HCT116 (cell line): ENCODE results near the gene TMEM128. TPM values are rescaled to one million over a fixed set of nuclear protein-coding genes. Genes with fewer than 3 reads are reported as not detected.

Source experiments
- ATAC-seq: fragments of 200-7000 bp; cut with Tn5 transposase; 2 replicates; pipeline ENCODE4 v1.9.1; 2020; ENCODE audit warnings: mild to moderate bottlenecking, moderate library complexity
- BruUV-seq: library from RNA; stranded (reverse); fragments of 400-500 nt; replicated peaks from 2 replicates; lab custom pipeline; 2021; lab: Mats Ljungman, UMichigan
- CTCF ChIA-PET: fragments of 300-600 bp; sonication (Branson Sonifier 250); formaldehyde crosslinking; loops from one replicate; lab custom pipeline; 2021; ENCODE audit warnings: antibody characterized with exemption; lab: Charles Lee
- POLR2A ChIA-PET: fragments of 300-600, 350-600 bp; sonication (Branson Sonifier 250); formaldehyde crosslinking; loops from one replicate; lab custom pipeline; 2021; ENCODE audit warnings: antibody characterized with exemption; lab: Charles Lee
- RAD21 ChIA-PET, 2 experiments: fragments of 300-600 bp; sonication (Branson Sonifier 250); formaldehyde crosslinking; loops; one replicate each; lab custom pipeline; 2023; ENCODE audit warnings: low total read pairs in 2 of 2; ENCODE audit not compliant: uncharacterized antibody in 2 of 2, unreplicated experiment in 2 of 2, low non-redundant PET in 1 of 2; lab: Charles Lee
- DNase-seq: peaks from one replicate; pipeline ENCODE4 v3.0.0-alpha.2; 2010; ENCODE audit warnings: low read depth, low spot score
- H2AFZ ChIP-seq: fragments of 200-600 bp; shearing (Covaris generic), sonication (generic); 2 replicates; pipeline ENCODE4 v1.6.1; 2017; ENCODE audit warnings: low read depth, mixed run types, mixed read lengths, antibody characterized with exemption, low read length; ENCODE audit not compliant: poor library complexity, severe bottlenecking
- H3K27ac ChIP-seq: 2 replicates; pipeline ENCODE4 v1.5.1; 2012; ENCODE audit warnings: low read depth, low read length
- H3K27me3 ChIP-seq: fragments of 200-600 bp; sonication (generic); 2 replicates; pipeline ENCODE4 v1.6.1; 2016; ENCODE audit warnings: mixed run types, low read length, mixed read lengths; ENCODE audit not compliant: insufficient read depth
- H3K36me3 ChIP-seq, 2 experiments: fragments of 200-500 bp in 1 of 2; fragments of 200-600 bp in 1 of 2; sonication (Bioruptor generic) in 1 of 2; sonication (generic) in 1 of 2; 2 replicates each; pipeline versions ENCODE4 v1.5.1 to v1.6.1; 2014 to 2016; ENCODE audit warnings: low read length in 2 of 2, inconsistent platforms in 1 of 2, mixed read lengths in 1 of 2, mixed run types in 1 of 2; ENCODE audit not compliant: insufficient read depth in 2 of 2, control insufficient read depth in 1 of 2
- H3K4me1 ChIP-seq, 2 experiments: fragments of 200-600 bp in 1 of 2; sonication (generic) in 1 of 2; 2 replicates each; pipeline versions ENCODE4 v1.5.1 to v1.6.1; 2012 to 2017; ENCODE audit warnings: low read length in 2 of 2, inconsistent platforms in 1 of 2, mild to moderate bottlenecking in 1 of 2, mixed read lengths in 1 of 2, mixed run types in 1 of 2, moderate library complexity in 1 of 2; ENCODE audit not compliant: insufficient read depth in 2 of 2, control insufficient read depth in 1 of 2
- H3K4me2 ChIP-seq: fragments of 200-600 bp; sonication (generic); 2 replicates; pipeline ENCODE4 v1.6.1; 2017; ENCODE audit warnings: mixed run types, low read length, mixed read lengths
- H3K4me3 ChIP-seq, 2 experiments: fragments of 200-600 bp in 1 of 2; sonication (generic) in 1 of 2; replicated peaks in 1 of 2; 2 replicates each; pipeline ENCODE4 v1.5.1; 2011 to 2016; ENCODE audit warnings: low read length in 2 of 2, control low read depth in 1 of 2, low read depth in 1 of 2, mild to moderate bottlenecking in 1 of 2, mixed read lengths in 1 of 2, mixed run types in 1 of 2
- H3K79me2 ChIP-seq: fragments of 200-600 bp; sonication (generic); 2 replicates; pipeline ENCODE4 v1.6.1; 2017; ENCODE audit warnings: mild to moderate bottlenecking, mixed run types, low read length, moderate library complexity, mixed read lengths; ENCODE audit not compliant: insufficient read depth
- H3K9ac ChIP-seq: fragments of 200-600 bp; sonication (generic); 2 replicates; pipeline ENCODE4 v1.6.1; 2016; ENCODE audit warnings: low read length, mixed read lengths
- H3K9me2 ChIP-seq: fragments of 200-600 bp; sonication (generic), shearing (Covaris generic); 2 replicates; pipeline ENCODE4 v1.6.1; 2017; ENCODE audit warnings: mixed run types, mild to moderate bottlenecking, moderate library complexity; ENCODE audit not compliant: insufficient read depth
- H3K9me3 ChIP-seq, 2 experiments: fragments of 200-500 bp in 1 of 2; fragments of 200-600 bp in 1 of 2; sonication (Bioruptor generic) in 1 of 2; sonication (generic) in 1 of 2; 2 replicates each; pipeline ENCODE4 v1.6.1; 2014 to 2017; ENCODE audit warnings: low read length in 2 of 2, mixed read lengths in 2 of 2, inconsistent platforms in 1 of 2, low read depth in 1 of 2, mild to moderate bottlenecking in 1 of 2, mixed run types in 1 of 2, moderate library complexity in 1 of 2; ENCODE audit not compliant: control insufficient read depth in 1 of 2, insufficient read depth in 1 of 2
- H4K20me1 ChIP-seq: fragments of 200-600 bp; sonication (generic), shearing (Covaris generic); 2 replicates; pipeline ENCODE4 v1.6.1; 2017; ENCODE audit warnings: mixed run types, mild to moderate bottlenecking, moderate library complexity; ENCODE audit not compliant: insufficient read depth
- CBX3 ChIP-seq: IDR thresholded peaks from 2 replicates; pipeline ENCODE4 v1.6.1; 2012; ENCODE audit warnings: low read depth
- CTCF ChIP-seq, 3 experiments: fragments of 200-600 bp in 1 of 3; sonication (generic) in 1 of 3; IDR thresholded peaks in 2 of 3; conservative IDR thresholded peaks in 1 of 3; 2 replicates each; pipeline ENCODE4 v1.5.1; 2012 to 2017; ENCODE audit warnings: low read depth in 2 of 3, low read length in 2 of 3, antibody characterized with exemption in 1 of 3, borderline replicate concordance in 1 of 3, control low read depth in 1 of 3, mild to moderate bottlenecking in 1 of 3, mixed read lengths in 1 of 3, mixed run types in 1 of 3, moderate library complexity in 1 of 3; ENCODE audit not compliant: insufficient read depth in 1 of 3
- EGR1 ChIP-seq: IDR thresholded peaks from 2 replicates; pipeline ENCODE4 v1.6.1; 2012; ENCODE audit warnings: low read depth
- EZH2phosphoT487 ChIP-seq: fragments of 200-600 bp; IDR thresholded peaks from 2 replicates; pipeline ENCODE4 v1.6.1; 2018; ENCODE audit warnings: antibody characterized with exemption, borderline replicate concordance
- FOSL1 ChIP-seq: IDR thresholded peaks from 2 replicates; pipeline ENCODE4 v1.6.1; 2012; ENCODE audit warnings: low read depth
- POLR2A ChIP-seq: IDR thresholded peaks from 2 replicates; pipeline ENCODE4 v1.7.0; 2011; ENCODE audit warnings: borderline replicate concordance; ENCODE audit not compliant: insufficient read depth, insufficient read length; ENCODE audit errors: extremely low read depth
- POLR2AphosphoS5 ChIP-seq: IDR thresholded peaks from 2 replicates; pipeline ENCODE4 v1.6.1; 2011; ENCODE audit warnings: mild to moderate bottlenecking, low read depth, low read length, moderate library complexity
- RAD21 ChIP-seq: IDR thresholded peaks from 2 replicates; pipeline ENCODE4 v1.6.1; 2012; ENCODE audit warnings: low read depth, mild to moderate bottlenecking
- SIN3A ChIP-seq: IDR thresholded peaks from 2 replicates; pipeline ENCODE4 v1.6.1; 2012; ENCODE audit warnings: low read depth
- SP1 ChIP-seq: IDR thresholded peaks from 2 replicates; pipeline ENCODE4 v1.6.1; 2012; ENCODE audit warnings: low read depth
- ZFX ChIP-seq: fragments of 450-650 bp; IDR thresholded peaks from 2 replicates; pipeline ENCODE4 v1.6.1; 2017
- intact Hi-C: fragments of 100-400 bp; cut with micrococcal nuclease; formaldehyde crosslinking; loops from 2 replicates; pipeline ENCODE4 v1.10.0; 2022
- total RNA-seq: library from RNA; stranded (reverse); gene quantifications from one replicate; pipeline ENCODE4 v1.2.1, GENCODE V29; 2021; ENCODE audit not compliant: unreplicated experiment
- TF ChIP-seq, protein P1 (sequence below): IDR thresholded peaks from 2 replicates; pipeline ENCODE4 v1.6.1; 2012; ENCODE audit warnings: low read depth

Gene TMEM128
- total RNA-seq, 1 experiment from 2014 or later = 19.5 TPM

DNA sequence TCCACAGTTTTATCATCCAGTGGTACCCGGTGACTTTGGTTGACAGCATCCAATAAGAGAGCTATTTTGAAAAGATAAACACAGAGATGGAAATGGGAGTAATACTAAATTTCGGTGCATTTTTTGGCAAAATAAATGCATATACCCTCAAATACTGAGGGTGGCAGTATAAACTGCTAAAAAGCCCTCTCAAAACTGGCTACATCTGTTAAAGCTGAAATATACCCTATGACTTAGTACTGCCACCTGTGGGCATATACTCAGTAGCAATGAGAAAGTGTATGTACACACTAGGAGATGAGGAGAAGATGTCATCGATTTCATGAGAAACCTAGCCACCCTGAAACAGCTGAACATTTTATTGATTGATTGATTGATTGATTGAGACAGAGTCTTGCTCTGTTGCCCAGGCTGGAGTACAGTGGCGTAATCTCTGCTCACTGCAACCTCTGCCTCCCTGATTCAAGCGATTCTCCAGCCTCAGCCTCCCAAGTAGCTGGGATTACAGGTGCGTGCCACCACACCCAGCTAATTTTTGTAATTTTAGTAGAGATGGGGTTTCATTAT is 12.2 kb upstream of the TMEM128 start:
- Histone ChIP-seq H3K27ac (no peak overlapping the region), H3K4me2 (no peak overlapping the region), H2AFZ (no peak overlapping the region), H3K27me3 (no peaks in the 10 kb centered on the region), H4K20me1 (no peaks in the 10 kb centered on the region), H3K9me2 (no peaks in the 10 kb centered on the region), H3K79me2 (no peaks in the 10 kb centered on the region), H3K36me3 (no peaks in the 10 kb centered on the region), H3K9ac (no peak overlapping the region), H3K9me3 (no peaks in the 10 kb centered on the region), H3K4me3 (no peak overlapping the region)
- DNase-seq (peak; percentile 74), ATAC-seq (peak; percentile 98)
- no TSS peak for BruUV-seq
- POLR2A ChIA-PET = interaction anchor here (0.9 to 1.2 kb wide), 3 partner anchors 8 to 170 kb away, joined by 3 to 6 read pairs (median 5); partner anchors contain the start of gene TMEM128
- CTCF ChIA-PET = interaction anchor here (0.7 to 2.7 kb wide), 14 partner anchors 8 to 173 kb away, joined by 3 to 14 read pairs (median 4); partner anchors contain the start of genes LYAR, TMEM128 and ZBTB49
- intact Hi-C loops = loop anchor here (1.0 kb wide), 2 partner anchors 75 to 170 kb away; no protein-coding TSS in a partner anchor
- TF ChIP-seq CTCF (IDR thresholded peaks at IDR 0.05 in 2 of 3, conservative IDR thresholded peaks at IDR 0.05 in 1 of 3; ENCODE audit: borderline replicate concordance in 1 of 3, insufficient read depth in 1 of 3, low read depth in 2 of 3, low read length in 2 of 3) (peak; percentile 52 to 96 (median 74)), RAD21 (peak; percentile 80), POLR2AphosphoS5 (no peak), EGR1 (no peak)
- TF ChIP-seq, all 23 proteins: peak for 2
- no peaks in the 10 kb centered on the region for H3K4me1 ChIP-seq
- RAD21 ChIA-PET = no interaction called here

DNA sequence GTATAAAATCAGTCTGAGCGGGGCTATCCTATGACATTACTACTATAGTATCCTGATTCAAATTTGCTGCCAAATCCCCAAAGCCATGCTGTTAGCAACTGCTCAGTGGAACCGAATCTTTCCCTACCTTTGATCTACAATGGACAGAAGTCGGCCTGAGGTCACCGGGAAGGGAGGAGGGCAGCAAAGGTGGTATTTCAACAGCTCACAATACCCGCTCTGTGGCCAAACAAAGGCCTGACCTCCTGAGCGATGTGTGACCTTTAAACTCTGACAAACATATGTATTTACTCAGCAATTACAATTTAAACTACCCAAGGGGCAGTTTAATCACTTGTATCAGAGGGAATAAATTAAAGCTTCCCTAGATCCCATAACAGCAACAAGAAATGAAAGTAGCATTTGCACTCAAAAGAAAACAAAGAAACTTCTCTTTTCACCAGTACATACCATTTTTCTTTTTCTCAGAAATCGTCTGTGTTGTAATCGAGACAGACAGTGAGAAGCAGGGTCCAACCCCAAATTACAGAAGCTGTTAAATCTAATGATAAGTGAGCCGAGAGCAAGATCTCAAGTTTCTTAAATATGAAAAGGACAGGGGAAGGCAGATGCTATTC is 11.6 kb upstream of the TMEM128 start:
- RAD21 ChIA-PET = no interaction called here
- Histone ChIP-seq H3K9me2 (no peaks in the 10 kb centered on the region), H4K20me1 (no peaks in the 10 kb centered on the region), H3K4me3 (no peak overlapping the region), H3K36me3 (no peaks in the 10 kb centered on the region), H3K4me2 (no peak overlapping the region), H3K4me1 (no peaks in the 10 kb centered on the region), H3K9ac (no peak overlapping the region), H2AFZ (no peak overlapping the region), H3K79me2 (no peaks in the 10 kb centered on the region), H3K27me3 (no peaks in the 10 kb centered on the region), H3K9me3 (no peaks in the 10 kb centered on the region), H3K27ac (no peak overlapping the region)
- intact Hi-C loops = loop anchor here (1.0 to 10.0 kb wide), 3 partner anchors 76 to 1555 kb away; no protein-coding TSS in a partner anchor
- POLR2A ChIA-PET = interaction anchor here (0.9 to 1.2 kb wide), 3 partner anchors 8 to 171 kb away, joined by 3 to 6 read pairs (median 5); partner anchors contain the start of gene TMEM128
- DNase-seq (no peak), ATAC-seq (no peak)
- BruUV-seq = no TSS peak
- CTCF ChIA-PET = interaction anchor here (0.7 to 2.7 kb wide), 13 partner anchors 7 to 174 kb away, joined by 3 to 14 read pairs (median 4); partner anchors contain the start of genes LYAR, TMEM128 and ZBTB49
- TF ChIP-seq CBX3 (no peak), SIN3A (no peak), FOSL1 (no peak), EGR1 (no peak), SP1 (no peak), POLR2AphosphoS5 (no peak), POLR2A (no peak), EZH2phosphoT487 (no peak), ZFX (no peak)
- TF ChIP-seq, protein P1, sequence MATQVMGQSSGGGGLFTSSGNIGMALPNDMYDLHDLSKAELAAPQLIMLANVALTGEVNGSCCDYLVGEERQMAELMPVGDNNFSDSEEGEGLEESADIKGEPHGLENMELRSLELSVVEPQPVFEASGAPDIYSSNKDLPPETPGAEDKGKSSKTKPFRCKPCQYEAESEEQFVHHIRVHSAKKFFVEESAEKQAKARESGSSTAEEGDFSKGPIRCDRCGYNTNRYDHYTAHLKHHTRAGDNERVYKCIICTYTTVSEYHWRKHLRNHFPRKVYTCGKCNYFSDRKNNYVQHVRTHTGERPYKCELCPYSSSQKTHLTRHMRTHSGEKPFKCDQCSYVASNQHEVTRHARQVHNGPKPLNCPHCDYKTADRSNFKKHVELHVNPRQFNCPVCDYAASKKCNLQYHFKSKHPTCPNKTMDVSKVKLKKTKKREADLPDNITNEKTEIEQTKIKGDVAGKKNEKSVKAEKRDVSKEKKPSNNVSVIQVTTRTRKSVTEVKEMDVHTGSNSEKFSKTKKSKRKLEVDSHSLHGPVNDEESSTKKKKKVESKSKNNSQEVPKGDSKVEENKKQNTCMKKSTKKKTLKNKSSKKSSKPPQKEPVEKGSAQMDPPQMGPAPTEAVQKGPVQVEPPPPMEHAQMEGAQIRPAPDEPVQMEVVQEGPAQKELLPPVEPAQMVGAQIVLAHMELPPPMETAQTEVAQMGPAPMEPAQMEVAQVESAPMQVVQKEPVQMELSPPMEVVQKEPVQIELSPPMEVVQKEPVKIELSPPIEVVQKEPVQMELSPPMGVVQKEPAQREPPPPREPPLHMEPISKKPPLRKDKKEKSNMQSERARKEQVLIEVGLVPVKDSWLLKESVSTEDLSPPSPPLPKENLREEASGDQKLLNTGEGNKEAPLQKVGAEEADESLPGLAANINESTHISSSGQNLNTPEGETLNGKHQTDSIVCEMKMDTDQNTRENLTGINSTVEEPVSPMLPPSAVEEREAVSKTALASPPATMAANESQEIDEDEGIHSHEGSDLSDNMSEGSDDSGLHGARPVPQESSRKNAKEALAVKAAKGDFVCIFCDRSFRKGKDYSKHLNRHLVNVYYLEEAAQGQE = no peak
